HG03066 (cell line): Measurements from ENCODE around the gene MCF2L.

Experiments used
- ATAC-seq: cut with Tn5 transposase; IDR thresholded peaks from one replicate; pipeline ENCODE4 v1.9.1; 2021; ENCODE audit warnings: low read depth; ENCODE audit not compliant: unreplicated experiment

MCF2L gene

GRCh38 chr13:113061796-113062425 lies 92.9 kb downstream of the MCF2L start:
- ATAC-seq = no peak

GRCh38 chr13:113062691-113063090 lies 93.7 kb downstream of the MCF2L start:
- ATAC-seq = no peak

GRCh38 chr13:113063091-113063491 lies 94.1 kb downstream of the MCF2L start:
- ATAC-seq = no peak

- no peak for ATAC-seq
Measured at GRCh38 chr13:113064000-113064533, 95.1 kb downstream of the MCF2L start.

GRCh38 chr13:113064534-113065405 lies 95.8 kb downstream of the MCF2L start:
- ATAC-seq = no peak

GRCh38 chr13:113065406-113066141 lies 96.6 kb downstream of the MCF2L start:
- ATAC-seq = no peak

- ATAC-seq = no peak
Measured at GRCh38 chr13:113066142-113066455, 97.1 kb downstream of the MCF2L start.

GRCh38 chr13:113066746-113067145 lies 97.7 kb downstream of the MCF2L start:
- ATAC-seq = no peak

- no peak for ATAC-seq
Measured at GRCh38 chr13:113069861-113070805, 101.1 kb downstream of the MCF2L start.

GRCh38 chr13:113070855-113071254 lies 101.8 kb downstream of the MCF2L start:
- ATAC-seq = no peak

- no peak for ATAC-seq
Measured at GRCh38 chr13:113072376-113072775, 103.4 kb downstream of the MCF2L start.

GRCh38 chr13:113073942-113074341 lies 104.9 kb downstream of the MCF2L start:
- ATAC-seq = no peak

- ATAC-seq = no peak
Measured at GRCh38 chr13:113074401-113074800, 105.4 kb downstream of the MCF2L start.

GRCh38 chr13:113074876-113075275 lies 105.9 kb downstream of the MCF2L start:
- ATAC-seq = no peak

GRCh38 chr13:113075711-113076110 lies 106.7 kb downstream of the MCF2L start:
- no peak for ATAC-seq

- ATAC-seq = no peak
Measured at GRCh38 chr13:113076681-113077401, 107.8 kb downstream of the MCF2L start.

GRCh38 chr13:113077566-113077952 lies 108.5 kb downstream of the MCF2L start:
- ATAC-seq = no peak

- ATAC-seq = no peak
Measured at GRCh38 chr13:113077953-113078901, 109.2 kb downstream of the MCF2L start.
